Mesendoderm (in vitro differentiated cells): Measurements from ENCODE around the gene MORN4.
A peak's percentile ranks its signal among the peaks of the same experiment; 100 is the strongest.
"Not testable (repeated sequence)": the region's sequence is repeated elsewhere in the genome, so short reads cannot be mapped to it uniquely, and the experiment has no call there.

Experiments used
- DNase-seq: peaks from one replicate; pipeline ENCODE4 v3.0.0; 2013
- H2AK5ac ChIP-seq: 2 replicates; pipeline ENCODE4 v1.6.1; 2013; ENCODE audit warnings: low read length, inconsistent platforms
- H2BK120ac ChIP-seq: 2 replicates; pipeline ENCODE4 v1.6.1; 2013; ENCODE audit warnings: low read depth, mild to moderate bottlenecking, low read length, moderate library complexity, mixed read lengths
- H2BK15ac ChIP-seq: replicated peaks from 2 replicates; pipeline ENCODE4 v1.6.1; 2013; ENCODE audit warnings: low read depth, mild to moderate bottlenecking, moderate library complexity
- H2BK5ac ChIP-seq: 2 replicates; pipeline ENCODE4 v1.6.1; 2013; ENCODE audit warnings: low read length, inconsistent platforms
- H3K18ac ChIP-seq: 2 replicates; pipeline ENCODE4 v1.6.1; 2013; ENCODE audit warnings: mild to moderate bottlenecking, low read length, mixed read lengths
- H3K23ac ChIP-seq: one replicate; pipeline ENCODE4 v1.6.1; 2013; ENCODE audit warnings: low read length
- H3K27ac ChIP-seq: 2 replicates; pipeline ENCODE4 v1.5.1; 2013; ENCODE audit warnings: low read depth, mild to moderate bottlenecking, inconsistent platforms, low read length, moderate library complexity
- H3K27me3 ChIP-seq: 2 replicates; pipeline ENCODE4 v1.6.1; 2013; ENCODE audit warnings: low read length, control low read depth, mild to moderate bottlenecking, inconsistent platforms; ENCODE audit not compliant: insufficient read depth, poor library complexity
- H3K36me3 ChIP-seq: 2 replicates; pipeline ENCODE4 v1.6.1; 2013; ENCODE audit warnings: low read length, inconsistent platforms; ENCODE audit not compliant: control insufficient read depth, insufficient read depth
- H3K4ac ChIP-seq: one replicate; pipeline ENCODE4 v1.6.1; 2013; ENCODE audit warnings: low read depth, mild to moderate bottlenecking, low read length, moderate library complexity
- H3K4me1 ChIP-seq: 2 replicates; pipeline ENCODE4 v1.6.1; 2013; ENCODE audit warnings: low read depth, low read length, inconsistent platforms; ENCODE audit not compliant: control insufficient read depth
- H3K4me2 ChIP-seq: 2 replicates; pipeline ENCODE4 v1.6.1; 2013; ENCODE audit warnings: low read length
- H3K4me3 ChIP-seq: 2 replicates; pipeline ENCODE4 v1.5.1; 2013; ENCODE audit warnings: mild to moderate bottlenecking, low read length
- H3K56ac ChIP-seq: one replicate; pipeline ENCODE4 v1.6.1; 2013; ENCODE audit warnings: low read length
- H3K79me1 ChIP-seq: 2 replicates; pipeline ENCODE4 v1.6.1; 2013; ENCODE audit warnings: low read length, inconsistent platforms
- H3K79me2 ChIP-seq: 2 replicates; pipeline ENCODE4 v1.6.1; 2013; ENCODE audit warnings: mild to moderate bottlenecking, low read length; ENCODE audit not compliant: control insufficient read depth, insufficient read depth
- H3K9ac ChIP-seq: 2 replicates; pipeline ENCODE4 v1.6.1; 2013; ENCODE audit warnings: low read length, inconsistent platforms
- H4K5ac ChIP-seq: one replicate; pipeline ENCODE4 v1.6.1; 2013; ENCODE audit warnings: low read length
- H4K8ac ChIP-seq: one replicate; pipeline ENCODE4 v1.6.1; 2013; ENCODE audit warnings: low read depth, mild to moderate bottlenecking, control low read depth, low read length, moderate library complexity
- WGBS: extraction: QIAGEN DNeasy Blood & Tissue Kit; methylation state at CpG from one replicate; pipeline ENCODE4 v1.1.7; 2013; ENCODE audit warnings: low lambda C conversion rate, missing lambda C conversion rate; ENCODE audit not compliant: insufficient coverage; ENCODE audit errors: extremely low coverage; 5-methylcytosine and 5-hydroxymethylcytosine counted together

Gene MORN4

DNA sequence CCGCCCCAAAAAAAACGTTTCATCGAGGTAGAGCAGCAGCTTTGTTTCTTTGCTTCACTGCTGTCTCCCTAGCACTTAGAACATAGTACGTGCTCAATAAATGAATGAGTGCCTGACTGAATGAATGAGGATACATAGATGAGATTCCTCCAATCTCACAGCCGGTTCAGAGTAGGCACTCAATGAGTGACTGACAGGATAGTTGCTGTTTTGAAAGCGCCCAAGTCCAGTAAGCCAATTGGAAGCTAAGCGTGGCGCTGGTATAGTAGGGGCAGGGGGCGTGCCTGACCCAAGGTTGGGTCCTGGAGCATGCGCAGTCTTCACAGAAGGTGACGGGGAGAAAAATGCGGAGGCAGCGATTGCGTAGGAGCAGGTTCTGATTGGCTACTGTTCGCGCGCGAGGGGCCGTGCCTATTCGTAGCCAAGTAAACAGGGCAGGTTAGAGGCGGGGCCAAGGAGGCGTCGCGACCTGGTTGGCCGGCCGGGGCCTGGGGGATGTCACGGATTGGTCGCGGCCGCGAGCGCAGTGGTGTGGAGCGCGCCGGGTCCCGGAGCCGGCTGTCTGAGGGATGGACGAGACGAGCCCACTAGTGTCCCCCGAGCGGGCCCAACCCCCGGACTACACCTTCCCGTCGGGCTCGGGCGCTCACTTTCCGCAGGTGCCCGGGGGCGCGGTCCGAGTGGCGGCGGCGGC, 7.0 kb upstream of the MORN4 start, which contains the start of gene PI4K2A:
PI4K2A (plus strand) TSS at position 498 of the 694 bp plus-strand sequence; CDS start at position 570, 72 bp downstream.
- no peak within 1 kb of the TSS for H2AK5ac ChIP-seq
- no peak within 1 kb of the TSS for H2BK15ac ChIP-seq
- H3K79me2 ChIP-seq = peaks cover 19% of the 10 kb centered on the region
- H3K4me1 ChIP-seq = no peaks in the 10 kb centered on the region
- peak within 1 kb of the TSS; percentile 20 for H3K18ac ChIP-seq
- no peak within 1 kb of the TSS for H4K8ac ChIP-seq
- peak within 1 kb of the TSS; percentile 99 for H3K23ac ChIP-seq
- DNase-seq = peak; percentile 100
- peaks cover 17% of the 10 kb centered on the region for H3K79me1 ChIP-seq
- peak within 1 kb of the TSS; percentile 5 for H3K27ac ChIP-seq
- peak within 1 kb of the TSS; percentile 67 for H3K4me3 ChIP-seq
- no peaks in the 10 kb centered on the region for H3K27me3 ChIP-seq
- no peak within 1 kb of the TSS for H2BK5ac ChIP-seq
- no CpG with 5 or more reads among the region's 54 CpGs for WGBS
- H4K5ac ChIP-seq = no peak within 1 kb of the TSS
- H2BK120ac ChIP-seq = no peak within 1 kb of the TSS
- peak within 1 kb of the TSS; percentile 95 for H3K56ac ChIP-seq
- peaks cover 7% of the 10 kb centered on the region for H3K36me3 ChIP-seq
- H3K4ac ChIP-seq = no peak within 1 kb of the TSS
- H3K9ac ChIP-seq = peak within 1 kb of the TSS; percentile 92
- peak within 1 kb of the TSS; percentile 81 for H3K4me2 ChIP-seq

DNA sequence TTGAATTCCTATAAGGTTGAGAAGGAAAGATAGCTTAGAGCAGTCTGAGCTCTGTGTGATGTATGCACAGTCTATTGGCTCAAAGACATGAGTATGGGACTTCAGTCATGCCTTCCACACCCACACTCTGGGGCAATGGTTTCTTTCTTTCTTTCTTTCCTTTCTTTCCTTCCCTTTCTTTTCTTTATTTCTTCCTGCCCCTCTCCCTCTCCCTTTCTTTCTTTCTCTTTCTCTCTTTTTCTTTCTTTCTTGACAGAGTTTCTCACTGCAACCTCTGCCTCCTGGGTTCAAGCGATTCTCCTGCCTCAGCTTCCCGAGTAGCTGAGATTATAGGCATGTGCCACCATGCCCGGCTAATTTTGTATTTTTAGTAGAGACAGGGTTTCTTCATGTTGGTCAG, 5.8 kb upstream of the MORN4 start:
- H3K4me2 ChIP-seq, H3K23ac ChIP-seq, H3K4me1 ChIP-seq, H3K36me3 ChIP-seq, H3K4ac ChIP-seq, H4K5ac ChIP-seq, H3K27ac ChIP-seq, H3K27me3 ChIP-seq, H3K4me3 ChIP-seq, H2BK5ac ChIP-seq, H2AK5ac ChIP-seq, H3K56ac ChIP-seq, H3K18ac ChIP-seq, H3K9ac ChIP-seq, DNase-seq, H4K8ac ChIP-seq, H2BK15ac ChIP-seq, H2BK120ac ChIP-seq: not testable (repeated sequence)
- no CpG with 5 or more reads among the region's 3 CpGs for WGBS
- Histone ChIP-seq H3K79me2 (peaks cover 15% of the 10 kb centered on the region), H3K79me1 (peaks cover 13% of the 10 kb centered on the region)

DNA sequence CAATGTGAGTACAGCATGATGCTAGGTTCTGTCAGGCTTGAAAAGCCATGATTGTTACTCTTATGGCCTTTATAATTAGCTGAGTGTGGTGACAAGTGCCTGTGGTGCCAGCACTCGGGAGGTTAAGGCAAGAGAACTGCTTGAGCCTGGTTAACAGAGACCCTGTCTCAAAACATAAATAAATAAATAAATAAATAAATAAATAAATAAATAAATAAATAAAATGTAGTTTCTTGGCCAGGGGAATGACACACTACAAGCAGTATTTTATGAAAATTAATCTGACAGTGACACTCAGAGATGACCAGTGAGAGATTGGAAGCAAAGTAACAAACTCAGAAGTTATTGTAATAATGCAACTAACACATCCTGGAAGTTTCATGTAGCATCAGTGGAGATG, 2.3 kb upstream of the MORN4 start:
- no peaks in the 10 kb centered on the region for H3K79me1 ChIP-seq
- H3K27ac ChIP-seq = no peak overlapping the region
- no peak overlapping the region for H2BK5ac ChIP-seq
- no peaks in the 10 kb centered on the region for H3K4me1 ChIP-seq
- whole genome bisulfite sequencing = no CpG with 5 or more reads among the region's 1 CpG
- H2BK120ac ChIP-seq = no peak overlapping the region
- H3K4me3 ChIP-seq = no peak overlapping the region
- H3K9ac ChIP-seq = no peak overlapping the region
- no peak overlapping the region for H2AK5ac ChIP-seq
- H3K27me3 ChIP-seq = no peaks in the 10 kb centered on the region
- no peaks in the 10 kb centered on the region for H3K36me3 ChIP-seq
- H3K4me2 ChIP-seq = no peak overlapping the region
- H4K5ac ChIP-seq = no peak overlapping the region
- H3K23ac ChIP-seq = no peak overlapping the region
- no peak overlapping the region for H3K18ac ChIP-seq
- H3K79me2 ChIP-seq = no peaks in the 10 kb centered on the region
- no peak overlapping the region for H2BK15ac ChIP-seq
- no peak for DNase-seq
- no peak overlapping the region for H4K8ac ChIP-seq
- no peak overlapping the region for H3K56ac ChIP-seq
- no peak overlapping the region for H3K4ac ChIP-seq

DNA sequence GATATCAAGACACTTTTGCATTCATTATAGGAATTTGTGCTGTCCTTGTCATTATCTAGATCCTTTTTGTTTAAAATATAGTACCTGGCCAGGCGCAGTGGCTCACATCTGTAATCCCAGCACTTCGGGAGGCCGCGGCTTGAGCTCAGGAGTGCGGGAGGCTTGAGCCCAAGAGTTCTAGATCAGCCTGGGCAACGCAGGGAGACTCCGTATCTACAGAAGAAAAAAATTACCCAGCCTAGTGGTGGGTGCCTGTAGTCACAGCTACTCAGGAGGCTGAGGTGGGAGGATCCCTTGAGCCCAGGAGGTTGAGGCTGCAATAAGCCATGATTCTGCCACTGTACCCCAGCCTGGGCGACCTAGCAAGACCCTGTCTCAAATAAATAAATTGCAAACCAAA, 621 bp upstream of the MORN4 start:
- peak overlapping the region; percentile 76 for H3K9ac ChIP-seq
- no CpG with 5 or more reads among the region's 8 CpGs for WGBS
- no peak overlapping the region for H3K4ac ChIP-seq
- no peaks in the 10 kb centered on the region for H3K27me3 ChIP-seq
- peak overlapping the region; percentile 65 for H4K8ac ChIP-seq
- H3K4me3 ChIP-seq = no peak overlapping the region
- H3K79me1 ChIP-seq = no peaks in the 10 kb centered on the region
- H2AK5ac ChIP-seq = no peak overlapping the region
- H4K5ac ChIP-seq = no peak overlapping the region
- H3K18ac ChIP-seq = no peak overlapping the region
- no peaks in the 10 kb centered on the region for H3K79me2 ChIP-seq
- no peak overlapping the region for H2BK15ac ChIP-seq
- peak overlapping the region; percentile 73 for H3K4me2 ChIP-seq
- DNase-seq = peak; percentile 59
- H3K27ac ChIP-seq = no peak overlapping the region
- H3K4me1 ChIP-seq = no peaks in the 10 kb centered on the region
- no peak overlapping the region for H2BK5ac ChIP-seq
- H3K23ac ChIP-seq = no peak overlapping the region
- no peaks in the 10 kb centered on the region for H3K36me3 ChIP-seq
- peak overlapping the region; percentile 95 for H3K56ac ChIP-seq
- H2BK120ac ChIP-seq = no peak overlapping the region

DNA sequence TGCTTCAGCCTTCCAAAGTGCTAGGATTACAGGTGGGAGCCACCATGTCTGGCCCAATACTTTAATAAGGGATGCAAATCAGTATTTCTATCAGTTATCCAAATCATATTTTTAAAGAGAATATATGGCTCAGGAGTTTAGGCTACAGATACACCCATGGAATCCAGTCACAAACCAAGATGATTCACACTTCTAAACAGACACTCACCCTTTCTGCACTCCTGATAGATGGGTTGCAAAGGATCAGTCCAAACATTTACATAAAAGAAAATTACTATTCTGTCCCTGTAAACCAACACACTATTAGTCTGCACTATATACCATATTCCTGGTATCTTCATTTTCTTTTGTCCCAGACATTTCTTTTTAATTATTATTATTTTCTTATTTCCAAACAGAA, 2.2 kb downstream of the MORN4 start:
- no peaks in the 10 kb centered on the region for H3K4me1 ChIP-seq
- no peak overlapping the region for H4K8ac ChIP-seq
- H3K27me3 ChIP-seq = no peaks in the 10 kb centered on the region
- no peaks in the 10 kb centered on the region for H3K79me2 ChIP-seq
- H3K4ac ChIP-seq = no peak overlapping the region
- H3K4me2 ChIP-seq = no peak overlapping the region
- H2BK15ac ChIP-seq = no peak overlapping the region
- H3K9ac ChIP-seq = no peak overlapping the region
- H4K5ac ChIP-seq = no peak overlapping the region
- no peak overlapping the region for H2BK5ac ChIP-seq
- no peak overlapping the region for H3K56ac ChIP-seq
- no peak overlapping the region for H3K23ac ChIP-seq
- H3K27ac ChIP-seq = no peak overlapping the region
- no peak overlapping the region for H2BK120ac ChIP-seq
- no peak overlapping the region for H3K4me3 ChIP-seq
- DNase-seq = no peak
- H3K36me3 ChIP-seq = no peaks in the 10 kb centered on the region
- H3K79me1 ChIP-seq = no peaks in the 10 kb centered on the region
- no peak overlapping the region for H3K18ac ChIP-seq
- no peak overlapping the region for H2AK5ac ChIP-seq

DNA sequence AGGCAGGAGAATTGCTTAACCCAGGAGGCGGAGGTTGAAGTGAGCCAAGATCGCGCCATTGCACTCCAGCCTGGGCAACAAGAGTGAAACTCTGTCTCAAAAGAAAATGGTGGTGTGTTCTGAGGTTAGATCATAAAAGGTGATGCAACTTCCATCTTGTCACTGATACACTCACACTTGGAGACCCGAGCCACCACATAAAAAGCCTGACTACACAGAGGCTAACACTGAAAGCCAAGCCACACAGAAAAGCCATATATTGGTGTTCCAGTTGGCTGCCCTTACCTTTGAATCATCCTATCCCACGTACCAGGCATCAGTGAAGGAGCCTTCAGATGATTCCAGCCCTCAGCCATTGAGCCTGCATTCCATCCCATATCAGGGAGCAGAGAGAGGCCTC, 4.0 kb downstream of the MORN4 start:
- Histone ChIP-seq H4K5ac (no peak overlapping the region), H3K36me3 (no peaks in the 10 kb centered on the region), H2BK120ac (no peak overlapping the region), H3K56ac (no peak overlapping the region), H3K4me3 (no peak overlapping the region), H3K79me2 (no peaks in the 10 kb centered on the region), H3K9ac (no peak overlapping the region), H3K4me1 (no peaks in the 10 kb centered on the region), H2BK15ac (no peak overlapping the region), H3K18ac (no peak overlapping the region), H3K27ac (no peak overlapping the region), H3K27me3 (no peaks in the 10 kb centered on the region), H2BK5ac (no peak overlapping the region), H3K4me2 (no peak overlapping the region), H3K4ac (no peak overlapping the region), H2AK5ac (no peak overlapping the region), H3K79me1 (no peaks in the 10 kb centered on the region), H3K23ac (no peak overlapping the region), H4K8ac (no peak overlapping the region)
- WGBS = no CpG with 5 or more reads among the region's 5 CpGs
- no peak for DNase-seq
